ENCODE data around the gene IFNL4. TPM values are rescaled to one million over a fixed set of nuclear protein-coding genes. Genes with fewer than 3 reads are reported as not detected.

IFNL4 gene
- not detected in 2 replicates for total RNA-seq

DNA sequence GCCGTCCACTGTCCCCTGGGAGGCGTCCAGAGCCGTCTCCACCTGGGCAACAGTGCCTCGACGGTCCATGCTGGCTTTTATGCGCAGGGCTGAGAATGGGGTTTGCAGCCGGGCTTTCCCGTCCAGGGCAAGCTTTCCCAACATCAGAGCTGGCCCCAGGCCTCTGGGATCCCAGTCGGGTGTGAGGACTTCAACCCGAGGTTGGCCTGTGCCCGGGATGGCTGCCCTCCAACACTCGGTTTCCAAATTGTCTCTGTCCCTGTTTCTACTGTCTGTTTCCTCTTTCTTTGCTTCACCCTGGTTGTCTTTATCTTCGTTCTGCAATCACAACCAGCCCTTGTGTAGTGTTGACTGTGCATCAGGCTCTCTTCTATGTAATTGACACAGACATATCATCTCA is at the start of gene IFNL4:
Gene IFNL4 (minus strand): TSS at position 51 of the 400 bp plus-strand sequence.

DNA sequence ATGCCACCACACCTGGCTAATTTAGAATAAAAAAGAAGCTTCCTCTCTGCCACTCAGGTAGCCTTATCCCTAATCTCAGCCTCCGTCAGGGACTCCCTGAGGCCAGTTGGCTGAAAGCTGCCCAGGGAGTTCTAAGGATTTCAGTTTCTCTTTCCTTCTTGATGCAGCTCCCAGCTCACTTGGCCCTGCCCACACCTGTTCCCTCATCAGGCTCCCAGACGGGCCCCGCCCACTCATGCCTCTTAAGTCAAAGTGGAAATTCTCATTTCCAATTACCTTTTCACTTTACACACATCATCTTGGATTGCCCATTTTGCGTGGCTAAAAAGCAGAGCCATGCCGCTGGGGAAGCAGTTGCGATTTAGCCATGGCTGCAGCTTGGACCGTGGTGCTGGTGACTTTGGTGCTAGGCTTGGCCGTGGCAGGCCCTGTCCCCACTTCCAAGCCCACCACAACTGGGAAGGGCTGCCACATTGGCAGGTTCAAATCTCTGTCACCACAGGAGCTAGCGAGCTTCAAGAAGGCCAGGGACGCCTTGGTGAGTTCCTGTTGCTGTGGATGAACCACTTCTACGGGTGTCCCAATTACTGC is 47.5 kb upstream of the IFNL4 start, which contains the start of gene IFNL1:
Gene IFNL1 (plus strand): TSS at position 353 of the 591 bp plus-strand sequence. CDS start 15 bp downstream, at position 368.

DNA sequence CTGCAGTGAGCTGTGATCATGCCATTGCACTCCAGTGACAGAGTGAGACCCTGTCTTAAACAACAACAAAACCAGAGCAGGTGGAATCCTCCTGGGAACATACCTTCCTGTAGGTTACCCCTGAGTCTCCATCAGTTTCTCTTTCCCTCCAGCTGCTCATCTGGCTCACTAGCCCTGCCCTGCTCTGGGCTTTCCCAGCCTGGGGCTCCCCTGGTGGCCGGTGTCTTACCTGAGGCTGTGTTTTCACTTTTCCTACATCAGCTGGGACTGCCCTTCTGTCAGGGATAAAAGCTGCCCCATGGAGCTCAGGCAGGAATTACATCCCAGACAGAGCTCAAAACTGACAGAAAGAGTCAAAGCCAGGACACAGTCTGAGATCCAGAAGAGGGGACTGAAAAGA is 19.4 kb upstream of the IFNL4 start, which contains the start of gene IFNL2:
Gene IFNL2 (plus strand): TSS at position 312 of the 400 bp plus-strand sequence. CDS start 173 bp downstream, outside the sequence.

GRCh38 chr19:39244410-39245100 is 4.1 kb downstream of the IFNL4 start, which contains the start of gene IFNL3:
Gene IFNL3, minus strand, starts transcription at chr19:39245006. Its CDS starts 39 bp downstream, at chr19:39244967.

GRCh38 chr19:39203372-39204341 is 45.0 kb downstream of the IFNL4 start, which contains the start of gene SYCN:
Gene SYCN, minus strand, starts transcription at chr19:39204263. Its CDS starts 9 bp downstream, at chr19:39204254.

DNA sequence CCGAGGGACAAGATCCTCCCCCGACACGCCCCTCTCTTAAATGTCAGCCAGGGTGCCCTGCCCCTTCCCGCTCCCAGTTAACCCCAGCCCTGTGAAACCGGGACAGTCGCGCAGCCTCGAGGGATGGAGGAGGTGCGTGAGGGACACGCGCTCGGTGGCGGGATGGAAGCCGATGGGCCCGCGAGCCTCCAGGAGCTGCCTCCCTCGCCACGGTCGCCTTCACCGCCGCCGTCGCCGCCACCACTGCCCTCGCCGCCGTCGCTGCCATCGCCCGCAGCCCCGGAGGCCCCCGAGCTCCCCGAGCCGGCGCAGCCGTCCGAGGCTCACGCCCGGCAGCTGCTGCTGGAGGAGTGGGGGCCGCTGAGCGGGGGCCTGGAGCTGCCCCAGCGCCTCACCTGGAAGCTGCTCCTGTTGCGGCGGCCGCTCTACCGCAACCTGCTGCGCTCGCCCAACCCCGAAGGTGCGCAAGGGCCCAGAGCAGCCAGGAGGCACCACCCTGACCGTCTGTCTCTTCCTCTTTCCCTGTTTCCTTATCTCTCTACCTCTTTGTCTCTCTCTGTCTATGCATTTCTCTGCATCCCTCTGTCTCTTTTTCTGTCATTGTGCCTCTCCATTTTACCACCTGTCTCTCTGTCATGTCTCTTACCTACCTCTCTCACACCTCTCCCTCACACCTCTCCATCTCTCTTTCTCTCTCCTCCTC is 51.6 kb downstream of the IFNL4 start, which contains the start of gene NCCRP1:
Gene NCCRP1 (plus strand): TSS at position 105 of the 703 bp plus-strand sequence. CDS start 19 bp downstream, at position 124.

Other genes with a start within 250 kb of the IFNL4 start
- gene FBXO27, start 216.3 kb downstream of the IFNL4 start, total RNA-seq, result 2.0 and 5.5 TPM in 2 replicates
- gene ACP7, start 164.5 kb downstream of the IFNL4 start, total RNA-seq, result 0.09 TPM in 1 of 2 replicates, not detected in the other
- gene PAK4, start 123.1 kb downstream of the IFNL4 start, total RNA-seq, result 3.1 and 4.2 TPM in 2 replicates
- gene NCCRP1, start 51.9 kb downstream of the IFNL4 start, total RNA-seq, result not detected in 2 replicates
- gene SYCN, start 44.6 kb downstream of the IFNL4 start, total RNA-seq, result not detected in 2 replicates
- not detected in 2 replicates for gene IFNL3, start 3.9 kb downstream of the IFNL4 start, total RNA-seq
- not detected in 2 replicates for gene IFNL2, start 19.5 kb upstream of the IFNL4 start, total RNA-seq
- gene IFNL1, start 47.6 kb upstream of the IFNL4 start, total RNA-seq, result not detected in 2 replicates
- gene LRFN1, start 72.0 kb upstream of the IFNL4 start, total RNA-seq, result 0.14 and 0.18 TPM in 2 replicates
- gene GMFG, start 87.2 kb upstream of the IFNL4 start, total RNA-seq, result 1.1 and 1.3 TPM in 2 replicates
- 18.9 and 27.7 TPM in 2 replicates for gene SAMD4B, start 93.6 kb upstream of the IFNL4 start, total RNA-seq
- gene PAF1, start 142.2 kb upstream of the IFNL4 start, total RNA-seq, result 38.1 and 46.3 TPM in 2 replicates
- gene MED29, start 142.5 kb upstream of the IFNL4 start, total RNA-seq, result 12.1 and 12.5 TPM in 2 replicates
- 1.3 TPM in 2 replicates for gene ZFP36, start 158.0 kb upstream of the IFNL4 start, total RNA-seq
- gene PLEKHG2, start 163.8 kb upstream of the IFNL4 start, total RNA-seq, result 10.0 and 13.2 TPM in 2 replicates
- gene RPS16, start 187.1 kb upstream of the IFNL4 start, total RNA-seq, result 106 and 273 TPM in 2 replicates
- 50.3 and 67.6 TPM in 2 replicates for gene SUPT5H, start 196.7 kb upstream of the IFNL4 start, total RNA-seq
- gene TIMM50, start 232.0 kb upstream of the IFNL4 start, total RNA-seq, result 47.6 and 78.6 TPM in 2 replicates